ENCODE results near the gene C16orf86.
"Not testable (repeated sequence)": the region's sequence is repeated elsewhere in the genome, so short reads cannot be mapped to it uniquely, and the experiment has no call there.

C16orf86 gene

DNA sequence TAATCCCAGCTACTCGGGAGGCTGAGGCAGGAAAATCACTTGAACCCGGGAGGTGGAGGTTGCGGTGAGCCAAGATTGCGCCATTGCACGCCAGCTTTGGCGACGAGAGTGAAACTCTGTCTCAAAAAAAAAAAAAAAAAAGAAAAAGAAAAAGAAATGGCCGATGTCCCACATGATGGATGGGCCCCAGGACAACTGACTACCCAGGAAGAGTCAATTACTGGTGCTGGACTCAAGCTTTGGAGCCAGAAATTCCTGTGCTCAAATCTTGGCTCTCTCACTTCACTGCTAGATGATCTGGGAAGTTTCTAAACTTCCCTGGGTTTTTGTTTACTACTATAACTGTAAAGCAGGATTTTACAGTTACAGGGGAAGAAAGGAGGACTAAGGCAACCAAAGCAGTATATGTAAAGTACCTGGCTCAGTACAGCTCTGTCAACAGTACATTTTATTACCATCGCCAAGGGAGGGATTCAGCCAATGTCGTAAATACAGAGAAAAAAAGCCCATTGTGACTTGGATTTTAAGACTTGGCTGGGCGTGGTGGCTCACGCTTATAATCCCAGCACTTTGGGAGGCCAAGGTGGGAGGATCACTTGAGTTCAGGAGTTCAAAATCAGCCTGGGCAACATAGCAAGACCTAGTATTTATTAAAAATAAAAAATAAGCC is 11.9 kb downstream of the C16orf86 start:
- no peak overlapping the region for H3K4me3 ChIP-seq (ENCODE audit: low read length)
- no peak for DNase-seq (ENCODE audit: low read depth)
- no peak for TF ChIP-seq CTCF (IDR thresholded peaks at IDR 0.05; ENCODE audit: insufficient read depth, low read depth, low read length, missing control alignments)

DNA sequence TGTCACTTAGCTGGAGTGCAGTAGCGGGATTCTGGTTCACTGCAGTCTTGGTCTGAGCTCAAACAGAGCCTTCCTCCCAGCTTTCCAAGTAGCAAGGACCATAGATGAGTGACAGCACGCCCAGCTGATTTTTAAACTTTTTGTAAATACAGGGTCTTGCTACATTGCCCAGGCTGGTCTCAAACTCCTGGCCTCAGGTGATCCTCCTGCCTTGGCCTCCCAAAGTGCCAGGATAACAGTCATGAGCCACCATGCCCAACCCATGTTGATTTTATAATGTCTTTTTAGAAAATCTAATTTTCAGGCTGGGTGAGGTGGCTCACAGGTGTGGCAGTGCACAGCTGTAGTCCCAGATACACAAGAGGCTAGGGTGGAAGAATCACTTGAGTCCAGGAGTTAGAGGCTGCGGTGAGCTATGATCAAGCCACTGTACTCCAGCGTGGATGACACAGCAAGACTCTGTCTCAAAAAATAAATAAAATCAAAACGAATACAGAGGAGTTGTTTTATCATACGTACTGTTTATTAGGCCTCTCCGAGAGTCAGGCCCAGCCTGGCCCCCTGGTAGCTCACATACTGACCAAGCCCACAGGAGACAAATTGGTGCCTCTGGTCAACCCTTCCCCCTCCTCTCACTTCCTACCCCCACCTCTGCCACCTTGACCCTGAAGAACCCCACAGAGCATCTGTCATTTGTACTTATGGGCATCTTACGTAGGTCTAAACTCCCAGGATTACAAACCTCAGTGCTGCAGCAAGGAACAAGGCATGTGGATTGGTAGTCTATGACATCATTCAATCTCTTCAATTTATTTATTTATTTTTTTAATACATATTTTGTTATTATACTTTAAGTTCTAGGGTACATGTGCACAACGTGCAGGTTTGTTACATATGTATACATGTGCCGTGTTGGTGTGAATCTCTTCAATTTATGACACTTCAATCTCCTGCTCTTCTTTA is 13.6 kb downstream of the C16orf86 start:
- DNase-seq (ENCODE audit: low read depth) = no peak
- no peak for TF ChIP-seq CTCF (IDR thresholded peaks at IDR 0.05; ENCODE audit: insufficient read depth, low read depth, low read length, missing control alignments)
- H3K4me3 ChIP-seq (ENCODE audit: low read length) = no peak overlapping the region

DNA sequence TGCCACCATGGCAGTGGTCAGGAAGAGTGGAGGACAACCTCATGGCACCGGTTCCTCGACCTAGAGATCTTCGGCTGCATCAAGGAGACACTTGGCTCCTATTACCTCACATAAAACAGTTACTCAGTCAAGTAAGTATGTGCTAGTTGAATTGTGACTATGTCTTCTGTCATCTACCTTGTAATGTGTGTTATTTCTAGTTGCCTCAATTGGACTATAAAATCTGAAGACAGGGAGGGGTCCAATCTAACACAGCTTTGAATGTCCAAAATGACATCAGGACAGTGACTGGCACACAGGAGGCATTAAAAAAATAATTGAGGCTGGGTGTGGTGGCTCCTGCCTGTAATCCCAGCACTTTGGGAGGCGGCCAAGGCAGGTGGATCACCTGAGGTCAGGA is 17.2 kb downstream of the C16orf86 start:
- DNase-seq (ENCODE audit: low read depth) = no peak
- TF ChIP-seq CTCF (IDR thresholded peaks at IDR 0.05; ENCODE audit: insufficient read depth, low read depth, low read length, missing control alignments) = no peak
- no peak overlapping the region for H3K4me3 ChIP-seq (ENCODE audit: low read length)

DNA sequence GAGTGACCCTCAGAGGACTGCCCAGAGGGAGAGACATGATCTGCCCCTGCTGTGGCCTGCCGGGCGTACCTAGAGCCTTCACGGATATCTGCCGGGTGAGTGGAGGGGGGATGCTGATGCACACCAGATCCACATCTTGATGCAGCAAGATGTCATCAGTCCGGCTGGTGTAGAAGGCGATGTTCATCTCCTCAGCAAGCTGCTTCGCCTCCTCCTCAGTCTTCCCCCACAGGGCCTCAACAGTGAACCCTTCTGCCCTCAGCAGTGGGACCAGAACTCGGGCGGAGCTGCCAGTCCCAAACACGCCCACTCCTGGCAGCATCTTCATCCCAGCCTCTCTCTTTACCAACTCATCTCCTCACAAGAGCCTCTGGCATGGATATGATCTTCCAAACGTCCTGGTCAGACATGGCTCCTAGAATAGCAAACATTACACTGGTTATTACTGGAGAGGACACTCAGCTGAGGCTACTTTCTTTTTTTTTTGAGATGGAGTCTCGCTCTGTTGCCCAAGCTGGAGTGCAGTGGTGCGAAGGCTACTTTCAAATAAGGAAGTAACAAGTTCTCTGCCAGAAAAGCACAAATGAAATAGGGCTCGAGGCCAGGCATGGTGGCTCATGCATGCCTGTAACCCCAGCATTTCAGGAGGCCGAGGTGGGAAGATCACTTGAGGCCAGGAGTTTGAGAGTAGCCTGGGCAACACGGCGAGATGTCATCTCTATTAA is 18.9 kb downstream of the C16orf86 start:
- DNase-seq (ENCODE audit: low read depth) = no peak
- TF ChIP-seq CTCF (IDR thresholded peaks at IDR 0.05; ENCODE audit: insufficient read depth, low read depth, low read length, missing control alignments) = no peak
- H3K4me3 ChIP-seq (ENCODE audit: low read length) = no peak overlapping the region

DNA sequence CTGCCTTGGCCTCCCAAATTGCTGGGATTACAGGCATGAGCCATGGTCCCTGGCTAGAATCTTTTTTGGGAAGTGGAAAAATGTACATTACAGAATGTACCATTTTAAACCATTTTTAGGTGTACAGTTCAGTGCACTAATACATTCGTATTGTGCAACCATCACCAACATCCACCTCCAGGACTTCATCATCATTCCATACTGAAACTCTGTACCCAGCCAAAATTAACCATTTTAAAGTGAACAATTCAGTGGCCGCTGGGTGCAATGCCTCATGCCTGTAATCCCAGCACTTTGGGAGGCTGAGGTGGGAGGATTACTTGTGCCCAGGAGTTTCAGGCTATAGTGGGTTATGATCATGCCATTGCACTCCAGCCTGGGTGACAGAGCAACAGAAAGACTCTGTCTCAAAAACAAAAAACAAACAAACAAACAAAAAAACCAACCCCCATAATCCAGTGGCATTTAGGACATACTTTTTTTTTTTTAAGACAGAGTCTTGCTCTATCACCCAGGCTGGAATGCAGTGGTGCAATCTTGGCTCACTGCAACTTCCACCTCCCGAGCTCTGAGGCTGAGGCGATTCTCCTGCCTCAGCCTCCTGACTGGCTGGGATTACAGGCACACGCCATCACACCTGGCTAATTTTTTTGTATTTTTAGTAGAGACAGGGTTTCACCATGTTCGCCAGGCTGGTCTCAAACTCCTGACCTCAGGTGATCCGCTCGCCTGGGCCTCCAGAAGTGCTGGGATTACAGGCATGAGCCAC is 27.1 kb downstream of the C16orf86 start:
- not testable (repeated sequence) for H3K4me3 ChIP-seq (ENCODE audit: low read length); DNase-seq (ENCODE audit: low read depth)

GRCh38 chr16:67694611-67695010 is 28.0 kb downstream of the C16orf86 start:
- no peak for TF ChIP-seq CTCF (IDR thresholded peaks at IDR 0.05; ENCODE audit: insufficient read depth, low read depth, low read length, missing control alignments)
- DNase-seq (ENCODE audit: low read depth) = no peak
- no peak overlapping the region for H3K4me3 ChIP-seq (ENCODE audit: low read length)
